Fibroblast of skin of back (primary cell): ENCODE results near the gene CDKL1.
"Not testable (repeated sequence)": the region's sequence is repeated elsewhere in the genome, so short reads cannot be mapped to it uniquely, and the experiment has no call there.

Source experiments
- DNase-seq: peaks from one replicate; pipeline ENCODE4 v3.0.0-alpha.2; 2013

The CDKL1 gene

DNA sequence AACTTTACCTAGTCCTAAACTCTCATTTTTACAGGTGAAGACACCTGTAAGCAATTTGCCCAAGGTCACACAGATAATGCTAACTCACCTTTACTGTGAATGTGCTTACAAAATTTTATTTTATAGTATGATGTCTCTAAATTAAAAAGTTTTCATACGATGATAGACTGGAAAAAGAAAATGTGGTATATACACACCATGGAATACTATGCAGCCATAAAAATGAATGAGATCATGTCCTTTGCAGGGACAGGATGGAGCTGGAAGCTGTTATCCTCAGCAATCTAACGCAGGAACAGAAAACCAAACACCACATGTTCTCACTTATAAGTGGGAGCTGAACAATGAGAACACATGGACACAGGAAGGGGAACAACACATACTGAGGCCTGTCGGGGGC is 40.4 kb downstream of the CDKL1 start:
- not testable (repeated sequence) for DNase-seq

DNA sequence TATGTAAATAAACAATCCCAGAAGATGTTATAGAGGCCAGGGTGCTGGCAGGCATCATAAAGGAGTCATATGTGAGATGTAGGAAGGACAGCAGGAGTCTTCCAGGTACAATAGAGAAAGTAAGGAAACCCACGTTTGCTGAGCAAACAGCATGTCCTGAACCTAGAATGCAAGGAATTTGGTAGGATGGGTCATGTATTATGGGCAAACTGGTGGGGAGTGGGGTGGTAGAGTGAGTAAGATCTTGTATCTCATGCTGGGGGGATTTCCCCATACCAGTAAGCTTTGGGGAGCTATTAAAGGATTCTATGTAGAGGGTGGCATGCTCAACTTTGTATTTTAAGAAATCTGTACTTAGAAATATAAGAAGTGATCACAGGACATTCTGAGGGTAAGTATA is 41.0 kb downstream of the CDKL1 start:
- DNase-seq = no peak

- no peak for DNase-seq
Measured at GRCh38 chr14:50354527-50354926, 42.2 kb downstream of the CDKL1 start.

DNA sequence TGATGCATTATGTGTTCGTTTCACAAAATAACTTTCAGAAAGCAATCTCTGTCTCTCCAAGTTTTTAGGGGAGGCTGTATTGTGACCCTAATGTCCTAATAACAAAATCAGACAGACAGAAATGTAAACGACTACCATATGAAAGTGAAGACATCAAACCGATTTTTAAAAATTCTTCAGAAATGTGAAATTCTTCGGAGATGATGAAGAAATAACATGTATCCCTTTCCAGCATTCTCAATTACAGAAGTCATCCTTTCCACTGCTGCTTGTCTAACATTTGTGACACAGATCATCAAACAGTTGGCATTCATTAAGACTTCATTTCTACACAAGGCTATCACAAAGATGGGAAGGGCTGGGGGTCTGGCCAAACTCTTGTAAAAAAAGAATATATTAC is 43.6 kb downstream of the CDKL1 start:
- peak; percentile 68 for DNase-seq

DNA sequence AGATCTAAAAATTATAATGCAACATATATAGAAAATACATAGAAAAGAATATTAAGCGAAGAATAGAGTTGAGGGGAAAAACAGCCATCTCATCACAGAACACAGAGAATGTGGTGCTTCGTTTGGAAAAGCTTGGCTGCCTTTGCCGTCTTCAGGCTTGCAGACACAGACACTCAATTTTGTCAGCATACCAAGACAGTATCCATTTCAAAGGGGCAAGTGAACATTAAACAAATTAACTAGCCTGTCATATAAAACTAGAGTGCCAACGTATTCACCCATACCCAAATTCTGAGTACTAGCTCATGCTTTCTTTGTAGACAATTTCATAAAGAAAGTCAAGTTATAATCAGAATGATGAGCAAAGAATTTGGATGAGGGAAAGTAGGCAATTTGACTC is 44.1 kb downstream of the CDKL1 start:
- DNase-seq = no peak

DNA sequence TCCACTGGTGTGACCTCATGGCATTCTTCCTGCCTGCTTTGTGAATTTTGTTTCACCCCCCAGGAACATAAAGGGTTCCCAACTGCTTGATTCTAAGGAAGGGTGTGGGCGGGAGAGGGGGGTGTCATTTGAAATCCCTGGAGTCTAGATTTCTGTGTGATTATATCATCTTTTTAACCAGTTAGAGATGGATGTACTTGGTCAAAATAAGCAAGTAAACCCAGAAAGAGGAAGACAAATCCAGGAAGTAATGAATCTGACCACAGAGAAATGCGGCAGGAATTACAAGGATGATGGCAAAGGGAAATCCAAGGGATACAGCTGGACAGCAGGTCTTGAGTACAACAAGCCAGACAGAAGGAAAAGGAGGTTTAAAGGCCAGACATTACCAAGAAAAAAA is 45.7 kb downstream of the CDKL1 start:
- peak; percentile 88 for DNase-seq

GRCh38 chr14:50348933-50349332 is 47.7 kb downstream of the CDKL1 start:
- no peak for DNase-seq

GRCh38 chr14:50347521-50347920 is 49.2 kb downstream of the CDKL1 start:
- DNase-seq = peak; percentile 76

- no peak for DNase-seq
Measured at GRCh38 chr14:50345846-50346422, 50.7 kb downstream of the CDKL1 start.

GRCh38 chr14:50344876-50345563 is 51.7 kb downstream of the CDKL1 start:
- DNase-seq = peak; percentile 48

DNA sequence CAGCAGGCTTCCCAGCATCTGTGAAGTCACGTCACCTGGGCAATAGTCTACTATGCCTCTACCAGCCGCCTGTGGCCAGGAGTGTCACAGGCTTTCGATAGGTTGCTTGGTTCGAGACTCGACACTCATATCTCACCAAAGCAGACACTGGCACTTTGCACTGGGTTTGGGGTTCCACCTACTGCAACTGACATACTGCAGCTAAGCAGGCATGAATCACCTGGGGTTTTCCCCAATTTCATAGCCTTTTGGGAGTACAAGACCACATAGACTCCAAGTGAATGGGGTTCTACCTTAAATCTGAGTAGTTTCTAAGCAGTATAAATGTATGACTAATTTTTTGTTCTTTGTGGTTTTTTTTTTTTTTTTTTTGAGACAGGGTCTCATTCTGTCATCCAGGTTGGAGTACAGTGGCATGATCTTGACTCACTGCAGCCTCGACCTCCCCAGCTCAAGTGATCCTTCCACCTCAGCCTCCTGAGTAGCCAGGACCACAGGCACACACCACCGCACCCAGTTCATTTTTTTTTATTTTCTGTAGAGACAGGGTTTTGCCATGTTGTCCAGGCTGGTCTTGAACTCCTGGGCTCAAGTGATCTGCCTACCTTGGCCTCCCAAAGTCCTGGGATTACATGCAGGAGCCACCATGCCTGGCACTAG is 52.4 kb downstream of the CDKL1 start:
- DNase-seq = no peak

DNA sequence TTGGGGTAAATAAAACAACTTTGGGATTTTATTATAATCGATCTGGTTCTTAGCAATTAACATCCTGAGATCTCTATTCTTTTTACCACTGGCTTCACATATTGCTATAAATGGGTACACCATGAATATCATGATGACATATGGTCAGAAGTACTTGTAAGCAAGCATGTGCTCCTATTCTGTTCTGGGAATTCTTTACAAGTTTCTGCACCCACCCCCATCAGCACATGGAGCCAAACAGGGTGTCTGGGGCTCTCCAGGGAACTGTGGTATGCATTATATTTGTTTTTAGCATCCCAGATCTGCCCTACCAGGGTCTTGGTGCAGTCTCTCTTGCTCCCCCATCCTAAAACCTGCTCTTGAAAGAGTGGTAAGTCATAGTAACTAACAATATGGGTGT is 53.2 kb downstream of the CDKL1 start:
- peak; percentile 62 for DNase-seq

GRCh38 chr14:50342221-50343078 is 54.2 kb downstream of the CDKL1 start:
- peak; percentile 82 for DNase-seq

DNA sequence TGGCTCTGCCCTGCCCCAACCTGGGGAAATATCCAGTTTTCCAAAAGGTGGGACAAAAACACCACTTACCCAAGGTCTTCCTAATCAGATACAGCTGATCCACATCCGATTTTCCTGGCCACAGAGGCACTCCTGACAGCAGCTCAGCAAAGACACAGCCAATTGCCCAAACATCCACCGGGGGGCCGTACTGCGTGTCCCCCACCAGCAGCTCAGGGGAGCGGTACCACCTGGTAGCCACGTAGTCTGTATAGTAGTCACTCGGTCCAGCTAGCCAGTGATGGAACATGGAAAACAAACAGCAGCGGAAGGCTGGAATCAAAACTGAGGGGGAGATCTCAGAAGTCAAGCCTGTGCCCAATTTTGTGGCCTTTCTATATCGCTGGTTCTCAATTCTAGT is 55.7 kb downstream of the CDKL1 start:
- no peak for DNase-seq

- DNase-seq = no peak
Measured at GRCh38 chr14:50340045-50340444, 56.6 kb downstream of the CDKL1 start.

GRCh38 chr14:50339178-50339804 is 57.4 kb downstream of the CDKL1 start:
- DNase-seq = no peak

DNA sequence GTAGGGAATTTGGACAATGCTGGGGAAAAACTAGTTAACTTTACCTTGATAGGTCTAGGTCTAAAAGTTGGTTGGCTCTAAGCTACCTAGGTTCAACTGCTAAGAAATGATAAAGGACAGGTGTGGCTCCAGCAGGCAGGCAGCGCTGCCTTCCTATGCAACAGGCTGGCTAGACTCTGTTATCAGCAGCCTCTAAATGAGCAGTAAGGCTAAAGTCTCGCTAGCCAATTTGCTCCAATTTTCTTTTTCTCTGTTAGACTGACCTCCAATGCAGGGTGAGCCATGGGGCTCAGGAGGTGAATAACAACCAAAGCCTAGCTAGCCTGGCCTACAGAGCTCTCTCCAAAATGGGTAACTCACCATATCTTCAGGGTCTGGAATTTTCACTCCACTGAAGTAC is 58.1 kb downstream of the CDKL1 start:
- DNase-seq = no peak

DNA sequence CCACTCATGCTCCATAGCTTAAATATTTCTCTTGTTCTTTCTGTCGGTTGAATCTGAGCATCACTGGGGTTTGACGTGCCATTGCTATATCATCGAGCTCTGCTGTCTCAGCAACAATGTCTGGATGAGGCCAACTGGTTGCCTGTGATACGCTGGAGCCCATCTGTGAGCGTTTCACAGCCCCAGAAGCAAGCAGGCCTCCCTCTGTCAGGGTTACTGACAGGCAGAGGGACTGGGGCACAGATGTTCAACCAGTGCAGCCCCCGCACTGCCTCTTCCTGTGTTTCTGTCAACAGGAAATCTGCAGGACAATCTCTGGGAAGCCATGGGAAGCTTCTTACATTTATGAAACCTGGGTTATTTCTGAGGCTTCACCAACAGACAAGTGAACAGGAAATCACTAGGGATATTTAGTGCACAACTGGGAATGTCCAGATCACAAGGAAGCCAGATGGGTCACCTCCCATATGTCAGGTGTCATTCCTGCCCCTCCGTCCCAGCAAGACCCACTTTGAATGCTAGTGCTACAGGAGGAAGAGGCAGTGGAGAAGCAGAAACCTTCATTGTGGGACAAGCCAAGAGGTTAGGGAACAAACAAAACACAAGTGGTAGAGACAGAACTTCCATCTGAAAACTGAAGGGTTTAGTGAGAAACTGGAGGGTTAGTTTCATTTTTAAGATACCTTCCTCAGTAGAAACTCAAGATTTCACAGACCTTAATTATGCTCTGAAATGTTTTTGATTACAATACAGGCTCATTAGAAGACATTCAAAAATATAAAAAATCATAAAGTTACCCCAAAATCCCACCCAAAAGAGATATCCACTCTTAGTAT is 60.5 kb downstream of the CDKL1 start:
- no peak for DNase-seq

GRCh38 chr14:50335389-50335788 is 61.3 kb downstream of the CDKL1 start:
- peak; percentile 87 for DNase-seq

GRCh38 chr14:50334211-50334610 is 62.5 kb downstream of the CDKL1 start:
- DNase-seq = no peak

DNA sequence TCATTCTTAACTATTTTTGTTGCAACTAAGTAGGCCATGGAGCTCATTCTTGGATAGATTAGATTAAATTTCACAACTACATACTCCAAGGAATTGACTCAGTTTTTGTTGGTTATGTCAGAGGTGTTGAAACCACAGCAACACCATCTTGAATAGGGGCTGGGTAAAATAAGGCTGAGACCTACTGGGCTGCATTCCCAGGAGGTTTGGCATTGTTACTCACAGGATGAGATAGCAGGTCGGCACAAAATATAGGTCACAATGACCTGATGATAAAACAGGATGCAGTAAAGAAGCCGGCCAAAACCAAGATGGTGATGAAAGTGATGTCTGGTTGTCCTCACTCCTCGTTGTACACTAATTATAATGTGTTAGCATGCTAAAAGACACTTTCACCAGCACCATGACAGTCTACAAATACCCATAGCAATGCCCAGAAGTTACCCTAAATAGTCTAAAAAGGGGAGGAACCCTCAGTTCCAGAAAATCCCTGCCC is 63.6 kb downstream of the CDKL1 start:
- DNase-seq = peak; percentile 90

DNA sequence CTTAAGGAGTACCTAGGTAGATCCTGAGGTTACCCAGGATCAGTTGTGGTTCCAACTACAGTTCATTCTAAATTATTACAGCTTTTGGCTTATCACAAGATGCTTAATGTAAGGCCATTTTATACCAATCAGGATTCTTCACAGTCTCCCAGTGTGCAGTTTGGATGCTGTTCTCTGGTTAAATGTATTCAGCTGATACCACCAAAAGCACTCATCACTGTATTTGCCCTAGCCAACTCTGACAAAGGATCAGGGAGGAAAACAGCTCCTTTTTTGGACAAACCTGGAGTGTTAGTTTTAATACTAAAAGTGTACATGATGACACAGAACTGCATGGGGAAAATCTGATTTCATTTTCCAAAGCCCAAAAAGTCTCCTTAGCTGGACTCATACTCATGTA is 65.1 kb downstream of the CDKL1 start:
- no peak for DNase-seq
